Measurements from ENCODE around the gene PSTPIP1.
A peak's percentile ranks its signal among the peaks of the same experiment; 100 is the strongest.

Gene PSTPIP1

GRCh38 chr15:77037388-77038209 lies 42.7 kb downstream of the PSTPIP1 start:
- Mint-ChIP-seq H3K27ac (peak overlapping the region; percentile 76), H3K36me3 (ENCODE audit: low read depth) (peaks cover 62% of the 10 kb centered on the region), H3K4me3 (no peak overlapping the region), H3K27me3 (ENCODE audit: low read depth) (no peaks in the 10 kb centered on the region), H3K9me3 (peaks cover 4% of the 10 kb centered on the region), H3K4me1 (ENCODE audit: low read depth) (peaks cover 7% of the 10 kb centered on the region)
- peak; percentile 3 for DNase-seq (ENCODE audit: low spot score)

DNA sequence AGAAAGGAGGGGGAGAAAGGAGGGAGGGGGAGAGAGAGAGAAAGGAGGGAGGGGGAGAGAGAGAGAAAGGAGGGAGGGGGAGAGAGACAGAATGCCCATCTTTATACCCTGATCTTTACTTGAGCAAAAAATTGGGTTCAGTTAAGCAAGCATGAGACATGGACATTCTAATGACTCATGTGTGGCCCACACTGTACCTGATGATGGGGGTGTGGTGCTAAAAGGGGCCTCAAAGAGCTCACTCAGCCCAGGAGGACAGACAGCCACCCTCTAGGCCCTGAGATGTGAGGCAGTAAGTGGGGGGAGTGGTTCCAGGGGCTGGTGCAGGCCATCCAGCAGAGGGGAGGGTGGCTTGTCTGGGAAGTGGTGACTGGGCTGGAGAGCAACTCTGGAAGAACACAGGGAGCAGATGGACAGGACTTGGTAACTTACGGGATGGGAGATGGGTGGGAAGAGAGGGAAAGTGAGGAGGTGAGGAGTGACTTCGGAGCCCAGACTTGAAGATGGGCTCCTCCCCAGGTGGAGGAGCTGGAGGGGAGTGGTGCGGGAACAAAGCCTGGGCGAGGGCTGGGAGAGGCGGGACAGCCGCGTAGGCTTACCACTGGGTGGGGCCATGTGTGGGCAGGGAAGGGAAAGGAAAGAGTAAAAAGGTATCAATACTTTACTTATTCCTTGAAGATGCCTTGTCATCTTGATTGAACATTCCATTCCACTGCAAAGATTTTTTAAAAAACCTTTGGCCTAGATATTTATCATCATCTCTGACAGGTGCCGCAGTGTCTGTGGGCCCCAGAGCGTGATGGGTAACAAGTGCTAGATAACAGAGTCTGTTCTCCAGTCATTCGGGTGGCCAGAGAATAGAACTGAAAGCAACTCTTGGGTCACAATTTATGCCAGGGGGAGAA lies 43.6 kb downstream of the PSTPIP1 start:
- H3K27ac Mint-ChIP-seq = peak overlapping the region; percentile 44
- H3K4me1 Mint-ChIP-seq (ENCODE audit: low read depth) = peaks cover 7% of the 10 kb centered on the region
- peaks cover 65% of the 10 kb centered on the region for H3K36me3 Mint-ChIP-seq (ENCODE audit: low read depth)
- H3K4me3 Mint-ChIP-seq = no peak overlapping the region
- H3K9me3 Mint-ChIP-seq = peaks cover 4% of the 10 kb centered on the region
- no peaks in the 10 kb centered on the region for H3K27me3 Mint-ChIP-seq (ENCODE audit: low read depth)
- peak; percentile 11 for DNase-seq (ENCODE audit: low spot score)

DNA sequence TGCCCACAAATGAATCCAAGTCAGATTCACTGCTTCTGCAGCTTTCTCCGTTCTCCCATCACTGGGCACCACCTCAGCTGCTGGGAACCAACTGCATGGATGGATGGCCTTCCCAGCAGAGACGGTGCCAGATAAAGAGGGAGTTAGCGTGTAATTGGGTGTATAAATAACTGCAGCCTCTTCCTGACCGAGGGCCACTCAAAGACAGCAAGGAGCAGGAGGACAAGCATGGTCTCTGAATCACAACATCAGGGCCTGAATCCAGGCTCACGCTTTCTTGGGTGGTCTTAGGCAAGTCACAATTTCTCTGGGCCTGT lies 44.2 kb downstream of the PSTPIP1 start:
- peaks cover 7% of the 10 kb centered on the region for H3K4me1 Mint-ChIP-seq (ENCODE audit: low read depth)
- peaks cover 64% of the 10 kb centered on the region for H3K36me3 Mint-ChIP-seq (ENCODE audit: low read depth)
- peaks cover 4% of the 10 kb centered on the region for H3K9me3 Mint-ChIP-seq
- peak; percentile 5 for DNase-seq (ENCODE audit: low spot score)
- H3K4me3 Mint-ChIP-seq = no peak overlapping the region
- peak overlapping the region; percentile 26 for H3K27ac Mint-ChIP-seq
- no peaks in the 10 kb centered on the region for H3K27me3 Mint-ChIP-seq (ENCODE audit: low read depth)

- H3K4me1 Mint-ChIP-seq (ENCODE audit: low read depth) = peaks cover 7% of the 10 kb centered on the region
- peaks cover 61% of the 10 kb centered on the region for H3K36me3 Mint-ChIP-seq (ENCODE audit: low read depth)
- peaks cover 4% of the 10 kb centered on the region for H3K9me3 Mint-ChIP-seq
- peak overlapping the region; percentile 26 for H3K27ac Mint-ChIP-seq
- no peak overlapping the region for H3K4me3 Mint-ChIP-seq
- no peaks in the 10 kb centered on the region for H3K27me3 Mint-ChIP-seq (ENCODE audit: low read depth)
- DNase-seq (ENCODE audit: low spot score) = peak; percentile 3
These were observed 44.9 kb downstream of the PSTPIP1 start for GRCh38 chr15:77039848-77040247.

- peak; percentile 3 for DNase-seq (ENCODE audit: low spot score)
- H3K4me3 Mint-ChIP-seq = no peak overlapping the region
- H3K9me3 Mint-ChIP-seq = peaks cover 4% of the 10 kb centered on the region
- peaks cover 60% of the 10 kb centered on the region for H3K36me3 Mint-ChIP-seq (ENCODE audit: low read depth)
- H3K4me1 Mint-ChIP-seq (ENCODE audit: low read depth) = peaks cover 7% of the 10 kb centered on the region
- H3K27me3 Mint-ChIP-seq (ENCODE audit: low read depth) = no peaks in the 10 kb centered on the region
- H3K27ac Mint-ChIP-seq = peak overlapping the region; percentile 23
These were observed 45.7 kb downstream of the PSTPIP1 start for GRCh38 chr15:77040673-77041072.

GRCh38 chr15:77042245-77042919 lies 47.5 kb downstream of the PSTPIP1 start:
- Mint-ChIP-seq H3K27me3 (ENCODE audit: low read depth) (no peaks in the 10 kb centered on the region), H3K9me3 (peaks cover 4% of the 10 kb centered on the region), H3K4me3 (no peak overlapping the region), H3K36me3 (ENCODE audit: low read depth) (peaks cover 51% of the 10 kb centered on the region), H3K27ac (no peak overlapping the region), H3K4me1 (ENCODE audit: low read depth) (peaks cover 7% of the 10 kb centered on the region)
- no peak for DNase-seq (ENCODE audit: low spot score)

DNA sequence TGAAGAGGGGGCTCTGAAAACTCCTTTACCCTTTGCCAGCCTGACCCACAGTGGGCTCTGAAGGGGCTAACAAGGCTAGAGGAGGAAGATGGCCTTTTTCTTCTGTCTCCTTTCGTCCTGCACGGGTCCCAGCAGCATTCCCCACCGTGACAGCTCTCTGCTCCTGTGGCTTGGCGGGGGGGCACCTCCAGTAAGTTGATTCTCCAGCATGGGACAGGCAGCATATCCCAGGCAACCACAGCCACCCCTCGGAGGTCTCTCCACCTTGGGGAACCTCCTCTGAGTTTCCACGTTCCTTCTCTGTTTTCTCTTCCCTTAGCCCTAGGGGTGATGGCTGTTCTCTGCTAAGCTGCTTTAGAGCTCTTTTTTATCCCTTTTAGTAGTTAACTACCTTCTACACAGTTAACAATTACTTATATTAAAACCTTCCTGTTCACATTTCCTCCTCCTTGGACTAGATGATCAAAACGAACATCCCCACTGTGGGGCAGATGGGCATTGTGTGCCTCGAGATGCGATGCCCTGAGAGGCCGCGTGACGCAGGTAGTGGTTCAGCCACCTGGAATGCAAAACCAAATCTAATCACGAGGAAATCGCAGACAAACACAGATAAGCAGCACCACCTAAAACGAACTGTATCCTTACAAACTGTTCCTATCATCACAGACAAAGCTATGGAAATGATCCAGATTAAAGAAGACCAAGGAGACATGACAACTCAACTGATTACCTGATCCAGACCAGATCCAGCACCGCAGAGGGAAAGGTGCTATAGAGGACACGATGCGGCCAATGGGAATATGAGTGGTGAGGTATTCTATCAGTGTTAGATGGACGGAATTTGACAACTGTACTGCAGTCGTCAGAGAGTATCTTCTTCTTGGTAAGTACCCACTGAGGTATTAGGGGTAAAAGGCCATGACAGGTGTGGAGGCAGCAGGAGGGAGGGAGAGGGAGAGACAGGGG lies 48.3 kb downstream of the PSTPIP1 start:
- no peak for DNase-seq (ENCODE audit: low spot score)
- peaks cover 4% of the 10 kb centered on the region for H3K9me3 Mint-ChIP-seq
- peaks cover 46% of the 10 kb centered on the region for H3K36me3 Mint-ChIP-seq (ENCODE audit: low read depth)
- H3K27ac Mint-ChIP-seq = peak overlapping the region; percentile 21
- H3K27me3 Mint-ChIP-seq (ENCODE audit: low read depth) = no peaks in the 10 kb centered on the region
- H3K4me3 Mint-ChIP-seq = no peak overlapping the region
- H3K4me1 Mint-ChIP-seq (ENCODE audit: low read depth) = peaks cover 7% of the 10 kb centered on the region

DNA sequence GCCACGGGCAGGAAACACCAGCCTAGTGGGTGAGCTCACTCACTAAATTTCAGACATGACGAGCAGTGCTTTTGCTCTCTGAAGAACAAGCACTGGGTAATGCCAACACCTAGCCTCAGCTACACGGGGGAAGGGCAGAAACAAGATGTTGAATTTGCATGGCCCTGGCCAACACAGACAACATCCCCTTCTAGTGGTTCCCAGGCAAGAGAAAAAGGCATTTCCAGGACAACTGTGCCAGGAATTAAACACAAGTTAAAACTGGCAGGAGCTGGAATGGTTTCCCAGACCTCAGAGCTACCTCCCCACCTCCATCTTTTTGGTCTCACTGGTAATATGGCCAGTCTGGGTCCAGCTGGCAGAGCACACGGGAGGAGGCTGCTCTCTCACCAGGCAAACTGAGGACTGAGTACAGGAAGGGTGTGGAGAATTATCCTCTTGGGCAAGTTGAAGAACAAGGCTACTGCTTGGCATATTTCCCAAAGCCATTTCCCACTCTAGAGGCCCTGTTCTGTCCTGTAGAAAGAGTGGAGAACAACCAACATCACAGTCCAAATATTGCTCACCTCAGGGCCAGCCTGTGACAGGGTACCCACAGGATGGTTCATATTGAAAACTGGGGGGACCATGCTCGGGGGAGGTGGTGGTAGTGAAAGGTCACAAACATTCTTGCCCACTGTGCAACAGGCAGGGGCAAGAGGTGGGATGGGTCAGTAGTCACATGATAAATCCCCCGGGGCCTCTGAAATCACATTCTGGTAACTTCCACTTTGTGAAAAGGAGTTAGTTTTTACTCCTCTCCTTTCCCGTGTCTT lies 49.5 kb downstream of the PSTPIP1 start:
- DNase-seq (ENCODE audit: low spot score) = no peak
- Mint-ChIP-seq H3K36me3 (ENCODE audit: low read depth) (peaks cover 41% of the 10 kb centered on the region), H3K27ac (peak overlapping the region; percentile 28)

GRCh38 chr15:77045985-77046384 lies 51.1 kb downstream of the PSTPIP1 start:
- Mint-ChIP-seq H3K27me3 (ENCODE audit: low read depth) (no peaks in the 10 kb centered on the region), H3K4me1 (ENCODE audit: low read depth) (no peaks in the 10 kb centered on the region), H3K27ac (no peak overlapping the region), H3K36me3 (ENCODE audit: low read depth) (peaks cover 32% of the 10 kb centered on the region), H3K4me3 (no peak overlapping the region), H3K9me3 (no peaks in the 10 kb centered on the region)
- DNase-seq (ENCODE audit: low spot score) = no peak

More for the DNA sequence above, 49.5 kb downstream of the PSTPIP1 start:
- Mint-ChIP-seq H3K9me3 (no peaks in the 10 kb centered on the region), H3K4me1 (ENCODE audit: low read depth) (peaks cover 3% of the 10 kb centered on the region), H3K27me3 (ENCODE audit: low read depth) (no peaks in the 10 kb centered on the region), H3K4me3 (no peak overlapping the region)

GRCh38 chr15:77046704-77047412 lies 51.9 kb downstream of the PSTPIP1 start:
- no peak for DNase-seq (ENCODE audit: low spot score)
- Mint-ChIP-seq H3K9me3 (no peaks in the 10 kb centered on the region), H3K4me1 (ENCODE audit: low read depth) (no peaks in the 10 kb centered on the region), H3K4me3 (no peak overlapping the region), H3K27ac (no peak overlapping the region), H3K27me3 (ENCODE audit: low read depth) (no peaks in the 10 kb centered on the region), H3K36me3 (ENCODE audit: low read depth) (peaks cover 31% of the 10 kb centered on the region)

DNA sequence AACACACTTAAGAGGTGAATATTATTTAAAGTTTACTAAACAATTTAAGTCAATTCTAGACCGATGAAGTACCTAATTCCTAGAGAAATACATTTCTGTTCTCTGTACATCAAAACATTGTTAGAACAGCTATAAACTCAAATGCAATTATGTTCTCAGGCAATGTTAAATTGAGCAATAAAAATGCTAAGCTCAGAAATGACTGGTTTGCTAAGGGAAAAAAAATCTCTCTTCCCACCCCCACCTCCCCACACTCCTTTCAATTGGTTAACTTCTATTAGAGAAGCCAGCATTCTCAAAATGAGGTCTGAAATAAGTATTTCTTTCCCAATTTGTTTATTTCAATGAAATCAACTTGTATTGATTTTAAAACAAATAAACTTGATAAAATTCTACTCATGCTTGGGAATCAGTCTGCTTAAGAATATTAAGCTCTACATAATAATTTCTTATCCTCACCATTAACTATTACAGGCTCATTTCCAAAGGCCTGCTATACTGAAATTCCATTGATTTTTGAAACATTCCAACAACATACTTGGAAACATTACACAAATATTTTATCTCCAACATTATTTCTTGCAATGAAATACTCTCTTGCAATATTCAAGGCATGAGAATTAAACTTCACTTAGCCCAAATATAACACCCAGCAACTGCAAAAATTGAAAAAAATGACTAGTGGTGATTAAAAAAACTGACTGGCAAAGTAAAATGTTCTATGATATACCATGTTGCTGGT lies 53.4 kb downstream of the PSTPIP1 start:
- no peaks in the 10 kb centered on the region for H3K4me1 Mint-ChIP-seq (ENCODE audit: low read depth)
- H3K4me3 Mint-ChIP-seq = no peak overlapping the region
- H3K9me3 Mint-ChIP-seq = no peaks in the 10 kb centered on the region
- H3K36me3 Mint-ChIP-seq (ENCODE audit: low read depth) = peaks cover 31% of the 10 kb centered on the region
- no peaks in the 10 kb centered on the region for H3K27me3 Mint-ChIP-seq (ENCODE audit: low read depth)
- no peak for DNase-seq (ENCODE audit: low spot score)
- no peak overlapping the region for H3K27ac Mint-ChIP-seq

All from T-helper 2 cell treated with Interferon-gamma antibody and Interleukin-4, amounts not matched to agents 5 μg/mL and 100 μg/mL, for 36 hours (primary cell).